Right forelimb (tissue), 1 donor: Measurements from ENCODE around the gene MKRN3.

Experiments used
- DNase-seq: peaks from one replicate; pipeline ENCODE4 v3.0.0-alpha.2; 2018

The MKRN3 gene

DNA sequence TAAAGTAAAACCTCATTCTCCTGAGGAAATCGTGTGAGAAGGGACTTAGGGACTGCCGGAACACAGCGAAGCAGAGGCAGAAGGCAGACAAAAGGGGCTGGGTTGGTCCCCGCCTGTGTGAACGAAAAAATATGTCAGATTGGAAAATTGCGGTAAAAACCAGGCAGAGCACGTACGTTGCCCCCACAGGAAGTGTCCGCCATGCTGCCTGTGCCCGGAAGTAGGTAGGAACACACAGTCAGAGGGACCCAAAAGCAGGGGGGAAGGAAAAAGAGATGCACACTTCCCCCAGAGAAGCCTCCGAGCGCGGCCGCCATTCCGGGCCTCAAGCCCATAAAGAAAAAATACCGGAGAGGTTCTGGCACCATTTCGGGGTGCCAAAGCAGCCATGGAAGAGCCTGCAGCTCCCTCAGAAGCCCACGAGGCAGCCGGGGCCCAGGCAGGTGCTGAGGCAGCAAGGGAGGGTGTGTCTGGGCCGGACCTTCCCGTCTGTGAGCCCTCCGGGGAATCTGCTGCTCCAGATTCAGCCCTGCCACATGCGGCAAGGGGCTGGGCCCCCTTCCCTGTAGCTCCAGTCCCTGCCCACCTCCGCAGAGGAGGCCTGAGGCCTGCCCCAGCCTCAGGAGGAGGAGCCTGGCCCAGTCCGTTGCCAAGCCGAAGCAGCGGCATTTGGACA lies at the start of gene MKRN3:
Gene MKRN3, plus strand, starts transcription at position 280 of the 676 bp plus-strand sequence. Its CDS starts 109 bp downstream, at position 389.
- no peak for DNase-seq

- DNase-seq, result no peak
These were observed 48.6 kb upstream of the MKRN3 start for GRCh38 chr15:23516866-23517265.

- DNase-seq, result no peak
These were observed 47.4 kb upstream of the MKRN3 start for GRCh38 chr15:23518104-23518503.

GRCh38 chr15:23524816-23525215 lies 40.7 kb upstream of the MKRN3 start:
- no peak for DNase-seq

DNA sequence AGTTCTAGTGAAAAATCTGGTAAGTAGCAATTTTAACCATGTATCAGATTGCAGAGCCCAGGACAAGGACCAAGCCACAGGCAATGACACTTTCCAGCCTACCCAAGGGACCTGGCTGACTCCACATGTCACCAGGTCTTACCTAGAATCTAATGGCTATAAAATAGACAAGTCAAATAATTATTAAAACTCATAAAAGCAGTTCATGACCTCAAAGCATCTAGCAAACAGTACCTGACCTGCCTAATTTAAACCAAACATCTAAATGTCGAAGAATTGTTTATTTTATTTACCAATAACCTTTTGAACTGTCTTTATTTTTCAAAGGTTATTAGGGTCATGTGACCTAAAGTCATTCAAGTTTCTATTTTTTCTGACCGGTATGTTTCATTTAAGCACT lies 35.6 kb upstream of the MKRN3 start:
- no peak for DNase-seq

DNA sequence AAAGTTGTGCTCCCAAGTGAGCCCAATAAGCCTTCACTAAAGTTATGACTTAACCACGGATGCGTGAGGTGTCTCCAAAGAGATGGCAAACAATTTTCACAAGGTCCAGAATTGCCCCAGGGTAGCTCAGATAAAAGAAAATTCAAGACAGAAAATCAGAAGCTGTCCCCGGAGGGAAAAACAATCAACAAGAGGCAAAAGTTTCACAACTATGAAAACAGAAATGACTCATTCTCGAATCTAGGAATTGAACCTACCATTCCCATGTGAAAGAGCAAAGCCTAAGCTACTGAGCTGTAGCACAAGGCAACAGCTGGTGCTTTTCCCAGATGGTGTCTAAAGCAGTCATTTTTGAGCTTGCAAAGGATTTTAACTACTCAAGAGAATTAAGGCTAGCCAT lies 33.5 kb upstream of the MKRN3 start:
- DNase-seq, result no peak

GRCh38 chr15:23536659-23537058 lies 28.8 kb upstream of the MKRN3 start:
- no peak for DNase-seq

DNA sequence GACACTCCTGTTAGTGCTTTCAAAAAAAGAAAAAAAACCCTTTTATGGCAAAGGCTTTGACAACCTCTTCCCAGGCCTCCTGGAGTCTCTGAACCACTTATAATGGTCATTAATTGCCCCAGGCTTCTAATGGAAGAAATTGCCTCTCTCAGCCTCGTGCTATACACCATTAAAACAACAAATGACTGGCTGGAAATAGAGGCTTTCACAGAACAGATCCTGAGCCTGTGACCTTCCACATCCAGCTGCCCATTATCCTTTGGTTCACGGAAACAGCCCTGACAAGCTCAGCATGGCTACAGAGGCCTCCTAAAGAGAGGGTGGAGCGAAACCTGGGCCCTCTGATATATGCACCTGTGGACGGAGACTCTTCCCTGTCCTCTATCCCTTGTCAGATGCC lies 26.8 kb upstream of the MKRN3 start:
- DNase-seq, result no peak

DNA sequence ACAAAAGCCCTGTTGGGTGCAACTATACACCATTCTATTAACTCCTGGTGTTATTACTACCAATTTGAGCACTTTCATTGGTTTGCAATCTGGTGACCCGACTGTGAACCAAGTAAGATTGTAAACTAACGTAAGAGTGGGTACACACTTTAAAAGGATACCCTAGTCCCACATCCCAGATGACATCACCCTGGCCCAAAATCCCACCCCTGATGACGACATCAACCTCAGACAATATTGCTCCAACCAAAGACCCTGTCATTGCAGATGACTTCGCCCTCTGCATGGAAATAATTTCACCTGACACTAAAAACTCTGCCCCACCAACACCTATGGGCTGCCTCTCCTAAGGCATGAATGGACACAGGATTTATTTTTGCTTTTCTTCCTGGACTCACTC lies 25.6 kb upstream of the MKRN3 start:
- DNase-seq, result no peak

GRCh38 chr15:23546158-23546557 lies 19.3 kb upstream of the MKRN3 start:
- DNase-seq, result no peak

DNA sequence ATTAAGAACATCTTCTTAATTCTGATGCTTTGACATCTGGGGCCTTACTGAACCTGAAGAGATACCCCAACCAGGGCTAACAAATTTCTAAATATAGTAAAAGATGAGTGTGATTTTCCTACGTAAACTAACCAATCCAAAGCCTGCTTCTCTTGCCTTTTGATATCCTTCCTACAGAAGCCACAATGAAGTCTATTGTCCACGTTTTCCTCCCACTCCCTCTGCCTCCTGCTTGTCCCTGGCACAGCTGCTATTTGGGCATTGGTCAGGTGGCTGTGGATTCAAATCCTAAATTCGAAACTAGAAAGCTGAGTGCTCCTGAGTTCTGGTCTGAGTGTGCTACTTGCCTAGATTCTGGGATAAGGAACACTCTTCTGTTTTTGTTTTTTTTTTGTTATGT lies 17.4 kb upstream of the MKRN3 start:
- DNase-seq, result no peak

DNA sequence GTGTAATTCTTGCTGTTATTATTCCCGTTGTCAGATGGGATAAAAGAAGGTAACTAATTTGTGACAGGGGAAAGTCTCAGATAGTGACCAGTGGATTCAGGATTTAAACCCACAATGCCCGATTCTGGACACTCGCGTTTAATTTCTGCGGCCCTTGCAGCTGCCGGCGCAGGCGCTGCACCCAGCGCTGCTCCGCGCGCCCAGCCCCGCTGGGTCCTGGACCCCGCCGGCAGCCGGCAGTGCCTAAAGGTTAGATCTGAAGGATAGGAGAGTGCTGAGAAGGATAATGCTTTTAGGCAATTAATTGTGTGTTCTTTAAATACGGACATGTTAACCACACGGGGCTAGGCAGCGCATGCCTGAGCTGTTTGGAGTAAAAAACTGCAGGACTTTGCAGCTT lies 3.6 kb upstream of the MKRN3 start:
- DNase-seq, result no peak

DNA sequence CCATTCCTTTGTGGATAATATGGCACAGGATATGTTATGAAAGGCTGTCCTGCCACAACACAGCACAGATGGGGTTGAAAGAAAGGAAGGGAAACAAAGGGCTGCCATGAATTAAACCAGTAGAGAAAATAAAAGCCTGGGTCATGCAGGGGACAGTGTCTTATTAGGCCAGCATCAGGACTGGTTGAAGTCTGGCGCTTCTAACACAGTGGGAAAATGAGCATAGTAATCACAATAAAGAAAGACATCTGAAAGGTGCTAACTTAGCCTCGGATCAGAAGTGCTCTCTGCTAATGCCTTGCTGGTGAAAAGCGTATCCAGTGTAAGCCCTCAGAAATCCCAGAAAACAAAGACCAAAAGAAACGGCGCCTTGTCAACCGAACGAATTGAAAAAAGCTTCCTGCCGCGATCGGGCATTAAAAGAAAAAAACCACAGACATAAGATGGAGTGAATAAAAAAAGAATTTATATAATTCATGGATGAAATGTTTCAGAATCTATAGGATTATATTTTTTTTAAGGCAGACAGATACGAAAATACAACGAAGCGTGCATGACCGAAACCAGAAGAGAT lies 566 bp upstream of the MKRN3 start:
- no peak for DNase-seq

GRCh38 chr15:23566071-23566554 lies 639 bp downstream of the MKRN3 start:
- DNase-seq, result no peak

DNA sequence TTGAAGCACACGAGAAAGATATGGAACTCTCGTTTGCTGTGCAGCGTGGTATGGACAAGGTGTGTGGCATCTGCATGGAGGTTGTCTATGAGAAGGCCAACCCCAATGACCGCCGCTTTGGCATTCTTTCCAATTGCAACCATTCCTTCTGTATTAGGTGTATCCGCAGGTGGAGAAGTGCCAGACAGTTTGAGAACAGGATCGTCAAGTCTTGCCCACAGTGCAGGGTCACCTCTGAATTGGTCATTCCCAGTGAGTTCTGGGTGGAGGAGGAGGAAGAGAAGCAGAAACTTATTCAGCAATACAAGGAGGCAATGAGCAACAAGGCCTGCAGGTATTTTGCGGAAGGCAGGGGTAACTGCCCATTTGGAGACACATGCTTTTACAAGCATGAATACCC lies 1.2 kb downstream of the MKRN3 start:
- no peak for DNase-seq

GRCh38 chr15:23567921-23568320 lies 2.4 kb downstream of the MKRN3 start:
- no peak for DNase-seq

GRCh38 chr15:23569151-23569925 lies 3.9 kb downstream of the MKRN3 start:
- no peak for DNase-seq

DNA sequence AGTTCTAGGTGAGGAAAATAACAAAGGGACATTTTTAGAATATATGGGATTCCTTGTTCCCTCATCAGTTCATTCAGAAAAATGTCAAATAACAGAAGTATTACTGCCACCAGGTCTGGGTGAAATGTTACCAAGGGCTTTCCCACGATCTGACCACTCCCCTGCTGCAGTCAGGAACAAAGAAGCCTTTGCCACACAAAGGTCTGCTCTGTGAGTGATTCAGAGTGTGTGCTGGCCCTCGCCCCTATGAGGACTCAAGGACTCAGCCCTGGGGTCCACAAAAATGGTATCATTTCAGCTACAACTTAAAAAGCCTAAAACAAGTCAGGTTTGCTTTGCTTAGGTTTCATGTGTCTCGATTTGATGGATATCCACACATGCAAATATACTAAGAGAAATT lies 5.0 kb downstream of the MKRN3 start:
- no peak for DNase-seq

DNA sequence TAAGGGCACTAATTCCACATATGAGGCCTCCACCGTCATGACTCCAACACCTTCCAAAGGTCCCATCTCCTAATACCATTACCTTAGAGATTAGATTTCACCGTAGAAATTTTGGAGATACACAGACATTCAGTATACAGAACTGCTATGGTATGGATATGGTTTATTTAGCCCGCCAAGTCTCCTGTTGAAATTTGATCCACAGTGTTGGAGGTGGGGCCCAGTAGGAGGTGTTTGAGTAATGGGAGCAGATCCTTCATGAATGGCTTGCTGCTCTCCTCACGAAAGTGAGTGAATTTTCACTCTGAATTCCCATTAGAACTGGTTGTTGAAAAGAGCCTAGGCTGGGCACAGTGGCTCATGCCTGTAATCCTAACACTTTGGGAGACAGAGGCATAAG lies 7.4 kb downstream of the MKRN3 start:
- no peak for DNase-seq

DNA sequence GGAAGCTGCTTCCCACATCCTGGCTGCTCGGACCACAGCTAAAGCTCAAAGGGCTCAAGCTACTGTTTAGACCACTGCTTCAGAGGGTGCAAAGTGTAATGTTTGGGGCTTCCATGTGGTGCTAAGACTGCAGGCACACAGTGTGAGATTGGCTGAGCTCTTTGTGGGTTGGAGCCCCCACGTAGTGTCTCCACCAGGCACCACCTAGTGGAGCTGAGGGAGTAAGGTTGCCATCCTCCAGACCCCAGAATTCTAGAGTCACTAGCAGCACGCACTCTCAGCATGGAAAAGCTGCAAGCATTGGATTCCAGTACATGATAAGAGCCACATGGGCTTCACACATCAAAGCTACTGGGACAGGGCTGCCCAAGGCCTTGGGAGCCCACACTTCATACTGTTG lies 9.3 kb downstream of the MKRN3 start:
- DNase-seq, result no peak

GRCh38 chr15:23576061-23576460 lies 10.6 kb downstream of the MKRN3 start:
- DNase-seq, result no peak

- no peak for DNase-seq
These were observed 13.2 kb downstream of the MKRN3 start for GRCh38 chr15:23578521-23579150.

DNA sequence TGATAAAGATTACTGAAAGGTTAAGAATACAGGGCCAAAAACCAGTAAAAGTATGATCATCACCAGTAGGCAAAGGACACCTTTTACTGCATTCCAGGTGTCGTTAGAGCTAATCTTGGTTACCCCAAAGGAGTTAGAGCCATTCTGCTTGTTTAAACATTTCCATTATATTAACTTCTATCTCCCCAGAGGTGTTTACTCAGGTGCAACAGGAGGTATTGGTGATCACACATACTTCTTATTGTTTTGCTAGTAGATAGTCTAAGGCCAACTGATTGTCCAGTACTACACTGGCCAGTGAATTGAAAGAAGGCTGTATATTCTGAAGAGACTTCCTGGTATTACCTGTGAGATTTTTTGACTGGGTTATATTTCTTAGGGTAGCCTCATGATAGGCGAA lies 22.8 kb downstream of the MKRN3 start:
- no peak for DNase-seq

DNA sequence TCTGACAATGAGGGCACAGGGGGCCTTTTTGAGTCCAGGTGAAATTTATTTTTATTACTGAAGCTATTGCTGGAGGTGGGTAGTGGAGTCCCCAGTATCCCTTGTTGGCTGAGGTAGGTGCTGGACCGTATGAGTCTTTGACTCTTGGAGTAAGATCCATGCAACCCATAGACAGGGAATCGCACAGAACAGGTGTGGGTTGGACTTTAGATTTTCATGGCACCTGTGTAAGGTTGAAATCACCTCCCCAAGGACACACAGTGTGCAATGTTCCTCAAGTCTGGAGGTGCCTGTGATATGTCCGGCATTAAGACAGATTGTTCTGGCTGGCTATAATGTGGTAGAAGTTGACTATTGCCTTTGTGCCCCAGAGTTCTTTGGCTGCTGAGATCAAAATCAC lies 23.5 kb downstream of the MKRN3 start:
- DNase-seq, result no peak
